Smooth muscle cell (in vitro differentiated cells): ENCODE results near the gene SLC44A1. TPM values are rescaled to one million over a fixed set of nuclear protein-coding genes. Genes with fewer than 3 reads are reported as not detected.

Experiments
- DNase-seq: peaks from one replicate; lab custom pipeline; 2025; ENCODE audit not compliant: unreplicated experiment; lab: John Stamatoyannopoulos, UW
- H2AFZ ChIP-seq: fragments of 200-600 bp; sonication (generic); 2 replicates; pipeline ENCODE4 v1.6.0; 2016; ENCODE audit warnings: antibody characterized with exemption, low read depth, mild to moderate bottlenecking
- H3F3A ChIP-seq: fragments of 200-600 bp; sonication (generic); 2 replicates; pipeline ENCODE4 v1.6.0; 2017; ENCODE audit warnings: antibody characterized with exemption, low read depth
- H3K27ac ChIP-seq: fragments of 200-600 bp; sonication (generic); 2 replicates; pipeline ENCODE4 v1.5.1; 2016; ENCODE audit warnings: low read depth, mild to moderate bottlenecking
- H3K27me3 ChIP-seq: fragments of 200-600 bp; sonication (generic); 2 replicates; pipeline ENCODE4 v1.6.1; 2016; ENCODE audit warnings: low read depth, mild to moderate bottlenecking
- H3K36me3 ChIP-seq: fragments of 200-600 bp; sonication (generic); 2 replicates; pipeline ENCODE4 v1.5.1; 2016; ENCODE audit warnings: low read depth
- H3K4me1 ChIP-seq: fragments of 200-600 bp; sonication (generic); 2 replicates; pipeline ENCODE4 v1.5.1; 2016; ENCODE audit warnings: low read depth
- H3K4me2 ChIP-seq: fragments of 200-600 bp; sonication (generic); 2 replicates; pipeline ENCODE4 v1.6.0; 2016; ENCODE audit warnings: mild to moderate bottlenecking
- H3K4me3 ChIP-seq: fragments of 200-600 bp; sonication (generic); 2 replicates; pipeline ENCODE4 v1.5.1; 2016; ENCODE audit warnings: mild to moderate bottlenecking
- H3K79me2 ChIP-seq: fragments of 200-600 bp; sonication (generic); 2 replicates; pipeline ENCODE4 v1.6.0; 2016; ENCODE audit warnings: low read depth, mild to moderate bottlenecking
- H3K9ac ChIP-seq: fragments of 200-600 bp; sonication (generic); 2 replicates; pipeline ENCODE4 v1.6.0; 2016; ENCODE audit warnings: low read depth
- H3K9me3 ChIP-seq: fragments of 200-600 bp; sonication (generic); replicated peaks from 2 replicates; pipeline ENCODE4 v1.5.1; 2016; ENCODE audit warnings: low read depth
- H4K20me1 ChIP-seq: fragments of 200-600 bp; sonication (generic); 2 replicates; pipeline ENCODE4 v1.6.0; 2016; ENCODE audit warnings: low read depth
- WGBS: methylation state at CpG from one replicate; pipeline ENCODE4 v1.1.7; 2016; ENCODE audit warnings: low lambda C conversion rate; 5-methylcytosine and 5-hydroxymethylcytosine counted together
- polyA plus RNA-seq: library from polyadenylated mRNA; unstranded; fragments of >200 nt; fragmentation: Nextera tagmentation; extraction: Ambion mirVana; gene quantifications from 2 replicates; pipeline ENCODE4 v1.2.1, GENCODE V29; 2016
- total RNA-seq: library from RNA; depleted of rRNA; stranded (reverse); fragments of >200 nt; gene quantifications from 2 replicates; pipeline ENCODE4 v1.2.3, GENCODE V29; 2014
- TF ChIP-seq, protein P1 (sequence below): fragments of 200-600 bp; sonication (generic); IDR thresholded peaks from 2 replicates; pipeline ENCODE4 v1.5.1; 2017; ENCODE audit warnings: borderline replicate concordance, mild to moderate bottlenecking, antibody characterized with exemption; ENCODE audit not compliant: insufficient read depth, poor library complexity, severe bottlenecking

Gene SLC44A1
- total and polyA plus RNA-seq, 2 experiments from 2014 or later = 14.0 to 22.2 TPM

DNA sequence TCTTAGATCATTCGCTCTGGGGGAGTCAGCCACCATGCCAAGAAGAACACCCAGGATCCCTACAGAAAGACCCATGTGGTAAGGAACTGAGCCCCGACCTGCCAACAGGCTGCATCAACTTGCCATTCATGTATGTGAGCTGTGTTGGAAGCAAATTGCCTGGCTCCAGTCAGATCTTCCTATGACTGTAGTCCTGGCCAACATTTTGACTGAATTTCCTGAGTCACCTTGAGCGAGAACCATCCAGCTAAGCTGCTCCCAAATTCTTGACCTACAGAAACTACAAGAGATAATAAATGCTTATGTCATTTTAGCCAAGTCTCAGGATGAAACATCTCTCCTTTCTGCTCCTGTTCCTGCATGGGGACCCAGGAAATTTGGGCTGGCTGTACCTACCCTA is 40.0 kb upstream of the SLC44A1 start:
- no peaks in the 10 kb centered on the region for H3F3A ChIP-seq
- no peaks in the 10 kb centered on the region for H4K20me1 ChIP-seq
- no peaks in the 10 kb centered on the region for H3K36me3 ChIP-seq
- H3K4me1 ChIP-seq = no peaks in the 10 kb centered on the region
- H3K79me2 ChIP-seq = no peaks in the 10 kb centered on the region
- no peak for DNase-seq
- no peak overlapping the region for H3K9ac ChIP-seq
- H3K27ac ChIP-seq = no peak overlapping the region
- no peak overlapping the region for H2AFZ ChIP-seq
- no peaks in the 10 kb centered on the region for H3K27me3 ChIP-seq
- no peak overlapping the region for H3K4me2 ChIP-seq
- WGBS = 100% methylated on average over 3 of the region's 3 CpGs
- no peak overlapping the region for H3K4me3 ChIP-seq
- H3K9me3 ChIP-seq = no peaks in the 10 kb centered on the region
- TF ChIP-seq, protein P1, sequence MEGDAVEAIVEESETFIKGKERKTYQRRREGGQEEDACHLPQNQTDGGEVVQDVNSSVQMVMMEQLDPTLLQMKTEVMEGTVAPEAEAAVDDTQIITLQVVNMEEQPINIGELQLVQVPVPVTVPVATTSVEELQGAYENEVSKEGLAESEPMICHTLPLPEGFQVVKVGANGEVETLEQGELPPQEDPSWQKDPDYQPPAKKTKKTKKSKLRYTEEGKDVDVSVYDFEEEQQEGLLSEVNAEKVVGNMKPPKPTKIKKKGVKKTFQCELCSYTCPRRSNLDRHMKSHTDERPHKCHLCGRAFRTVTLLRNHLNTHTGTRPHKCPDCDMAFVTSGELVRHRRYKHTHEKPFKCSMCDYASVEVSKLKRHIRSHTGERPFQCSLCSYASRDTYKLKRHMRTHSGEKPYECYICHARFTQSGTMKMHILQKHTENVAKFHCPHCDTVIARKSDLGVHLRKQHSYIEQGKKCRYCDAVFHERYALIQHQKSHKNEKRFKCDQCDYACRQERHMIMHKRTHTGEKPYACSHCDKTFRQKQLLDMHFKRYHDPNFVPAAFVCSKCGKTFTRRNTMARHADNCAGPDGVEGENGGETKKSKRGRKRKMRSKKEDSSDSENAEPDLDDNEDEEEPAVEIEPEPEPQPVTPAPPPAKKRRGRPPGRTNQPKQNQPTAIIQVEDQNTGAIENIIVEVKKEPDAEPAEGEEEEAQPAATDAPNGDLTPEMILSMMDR = no peak

DNA sequence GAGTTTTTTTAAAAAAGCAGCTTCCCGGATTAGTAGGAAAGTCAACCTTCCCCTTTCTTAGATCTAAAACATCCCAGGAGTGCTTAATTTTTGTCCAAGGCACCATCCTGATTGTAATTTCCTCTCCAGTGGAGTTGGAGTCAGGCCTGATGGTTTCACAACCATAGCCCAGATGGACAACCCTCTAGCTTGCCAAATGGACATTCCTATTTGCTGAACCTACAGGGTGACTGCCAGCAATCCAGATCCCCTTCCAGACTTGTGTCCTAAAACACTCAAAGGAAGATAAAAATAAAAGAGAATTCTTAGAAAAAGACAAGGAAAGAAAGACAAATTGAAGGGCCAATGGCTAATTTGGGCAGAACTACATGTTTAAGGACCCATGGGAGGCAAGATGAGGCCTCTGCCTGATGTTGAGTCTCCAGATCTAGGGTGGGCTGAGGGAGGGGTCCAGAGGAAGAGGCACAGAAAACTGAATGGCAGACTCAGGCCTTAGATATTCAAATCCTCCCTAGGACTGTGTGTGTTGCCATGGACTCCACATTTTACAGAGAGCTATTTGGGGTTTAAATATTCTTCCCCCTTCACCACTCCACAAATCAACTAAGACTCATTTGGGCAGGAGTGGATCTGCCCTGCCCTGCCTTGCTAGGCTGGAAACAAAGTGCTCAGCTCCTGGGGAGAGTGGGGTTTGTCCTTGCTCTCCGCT is 38.5 kb upstream of the SLC44A1 start:
- no peak for DNase-seq
- Histone ChIP-seq H3K4me3 (no peak overlapping the region), H4K20me1 (no peaks in the 10 kb centered on the region), H2AFZ (no peak overlapping the region), H3K4me1 (no peaks in the 10 kb centered on the region), H3K4me2 (no peak overlapping the region), H3K27me3 (no peaks in the 10 kb centered on the region), H3K9ac (no peak overlapping the region), H3K27ac (no peak overlapping the region), H3K9me3 (no peaks in the 10 kb centered on the region), H3K36me3 (no peaks in the 10 kb centered on the region), H3F3A (no peaks in the 10 kb centered on the region), H3K79me2 (no peaks in the 10 kb centered on the region)
- TF ChIP-seq, protein P1 = no peak
- WGBS = 93% methylated on average over 2 of the region's 2 CpGs

DNA sequence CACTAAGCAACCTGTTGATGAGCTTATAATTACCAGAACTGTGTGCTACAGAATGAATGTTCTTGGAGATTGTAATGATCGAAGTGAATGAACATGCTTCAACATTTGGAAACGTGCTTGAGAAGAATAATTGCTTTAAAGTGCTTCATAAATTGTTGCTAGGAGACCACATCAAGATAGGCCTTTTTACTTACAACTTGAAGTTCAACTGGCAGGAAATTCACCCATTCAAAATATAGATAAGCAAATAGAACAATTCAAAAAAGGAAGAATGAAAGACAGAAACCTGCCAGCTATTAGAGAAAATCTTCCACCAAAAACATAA is 38.0 kb upstream of the SLC44A1 start:
- Histone ChIP-seq H3K4me2 (no peak overlapping the region), H3K79me2 (no peaks in the 10 kb centered on the region), H2AFZ (no peak overlapping the region), H3K9ac (no peak overlapping the region), H3K27ac (no peak overlapping the region), H4K20me1 (no peaks in the 10 kb centered on the region), H3K27me3 (no peaks in the 10 kb centered on the region), H3F3A (no peaks in the 10 kb centered on the region), H3K4me3 (no peak overlapping the region), H3K4me1 (no peaks in the 10 kb centered on the region), H3K36me3 (no peaks in the 10 kb centered on the region), H3K9me3 (no peaks in the 10 kb centered on the region)
- WGBS = 92% methylated on average over 2 of the region's 2 CpGs
- no peak for DNase-seq
- TF ChIP-seq, protein P1 = no peak
